GM19035 (cell line): Measurements from ENCODE around the gene PRIM1.
"Not testable (repeated sequence)": the region's sequence is repeated elsewhere in the genome, so short reads cannot be mapped to it uniquely, and the experiment has no call there.

Source experiments
- ATAC-seq: cut with Tn5 transposase; IDR thresholded peaks from one replicate; pipeline ENCODE4 v1.9.1; 2021; ENCODE audit not compliant: unreplicated experiment

Gene PRIM1

GRCh38 chr12:56718636-56719035 lies 33.5 kb downstream of the PRIM1 start:
- ATAC-seq = no peak

GRCh38 chr12:56718149-56718548 lies 34.0 kb downstream of the PRIM1 start:
- no peak for ATAC-seq

DNA sequence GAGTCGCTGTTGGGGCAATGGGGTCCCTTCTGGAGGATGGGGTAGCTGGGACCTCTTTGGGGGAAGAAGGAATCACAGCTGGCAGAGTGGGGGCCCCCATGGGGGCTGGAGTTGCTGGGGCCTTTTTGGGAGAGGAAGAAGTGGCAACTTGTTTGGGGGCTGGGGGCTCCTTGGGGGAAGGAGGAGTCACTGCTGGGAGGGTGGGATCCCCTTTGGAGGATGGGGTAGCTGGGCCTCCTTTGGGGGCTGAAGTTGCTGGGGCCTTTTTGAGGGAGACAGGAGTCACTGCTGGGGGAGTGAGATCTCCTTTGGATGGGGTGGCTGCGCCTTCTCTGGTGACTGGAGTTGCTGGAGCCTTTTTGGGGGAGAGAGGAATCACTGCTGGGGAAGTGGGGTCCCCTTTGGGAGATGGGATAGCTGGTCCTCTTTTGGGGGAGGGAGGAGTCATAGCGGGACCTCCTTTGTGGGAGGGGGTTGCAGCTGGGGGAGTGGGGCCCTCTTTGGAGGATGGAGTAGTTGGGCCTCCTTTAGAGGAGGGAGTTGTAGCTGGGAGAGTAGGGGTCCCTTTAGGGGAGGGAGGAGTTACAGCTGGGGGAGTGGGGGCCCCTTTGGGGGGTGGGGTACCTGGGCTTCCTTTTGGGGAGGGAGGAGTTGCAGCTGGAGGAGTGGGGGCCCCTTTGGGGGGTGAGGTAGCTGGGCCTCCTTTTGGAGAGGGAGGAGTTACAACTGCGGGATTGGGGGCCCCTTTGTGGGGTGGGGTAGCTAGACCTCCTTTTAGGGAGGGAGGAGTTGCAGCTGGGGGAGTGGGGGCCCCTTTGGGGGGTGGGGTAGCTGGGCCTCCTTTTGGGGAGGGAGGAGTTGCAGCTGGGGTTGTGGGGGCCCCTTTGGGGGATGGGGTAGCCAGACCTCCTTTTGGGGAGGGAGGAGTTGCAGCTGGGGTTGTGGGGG lies 34.9 kb downstream of the PRIM1 start:
- ATAC-seq = no peak

GRCh38 chr12:56716458-56716857 lies 35.7 kb downstream of the PRIM1 start:
- no peak for ATAC-seq

DNA sequence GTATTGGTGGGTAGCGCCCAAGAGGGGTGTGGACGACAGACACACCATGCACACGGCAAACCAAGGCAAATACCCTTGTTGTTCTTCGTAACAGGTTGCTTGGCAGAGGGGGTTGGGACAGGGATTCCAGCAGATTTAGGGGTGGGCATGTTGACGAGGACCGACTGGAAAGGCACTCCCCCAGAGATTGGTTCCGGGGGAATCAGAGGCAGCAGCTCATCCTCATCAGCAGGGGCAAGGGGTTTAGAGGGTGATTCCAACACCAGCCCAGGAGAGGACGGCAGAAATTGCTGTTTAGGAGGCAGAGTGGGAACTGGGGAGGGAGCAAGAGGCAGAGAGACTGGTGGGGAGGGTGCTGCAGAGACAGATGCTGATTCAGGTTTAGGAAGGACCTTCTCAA lies 36.3 kb downstream of the PRIM1 start:
- no peak for ATAC-seq

DNA sequence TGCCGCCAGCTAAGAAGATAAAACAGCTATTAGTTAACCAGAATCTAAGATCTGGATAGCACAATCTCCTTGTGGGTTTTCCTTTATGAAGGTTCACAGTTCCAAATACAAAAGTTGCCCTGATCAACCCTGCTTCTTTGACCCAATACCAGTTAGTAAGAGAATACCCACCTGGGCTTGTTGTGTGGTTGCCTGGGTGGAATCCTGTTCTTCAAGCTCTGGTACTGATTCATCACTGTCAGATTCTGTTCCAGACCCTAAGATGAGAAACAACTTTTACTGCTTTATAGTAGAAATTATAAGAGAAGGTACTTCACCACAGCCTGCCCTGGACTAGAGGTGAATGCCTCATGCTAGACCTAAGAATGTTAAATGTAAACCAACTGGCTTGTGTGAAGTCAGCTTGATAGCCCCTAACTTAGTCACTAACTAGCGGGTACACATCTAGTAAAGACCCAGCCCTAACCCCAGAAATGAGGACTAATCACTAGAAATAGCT lies 37.6 kb downstream of the PRIM1 start:
- no peak for ATAC-seq

DNA sequence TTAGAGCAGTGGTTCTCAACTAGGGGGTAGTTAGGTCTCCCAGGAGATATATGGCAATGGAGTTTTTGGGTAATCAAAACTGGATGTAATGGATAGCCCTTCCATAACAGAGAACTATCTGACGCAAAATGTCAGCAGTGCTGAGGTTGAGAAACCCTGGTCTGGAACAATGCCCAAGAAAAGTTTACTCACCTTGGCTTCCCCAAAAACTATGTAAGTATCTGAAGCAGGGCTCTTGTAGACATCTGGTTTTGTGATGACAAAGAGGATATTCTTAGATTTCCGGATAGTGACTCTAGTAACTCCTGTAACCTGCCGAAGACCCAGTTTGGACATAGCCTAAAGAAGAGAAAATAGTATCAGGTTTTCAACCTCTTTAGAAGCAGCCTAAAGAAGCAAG lies 38.8 kb downstream of the PRIM1 start:
- ATAC-seq = no peak

DNA sequence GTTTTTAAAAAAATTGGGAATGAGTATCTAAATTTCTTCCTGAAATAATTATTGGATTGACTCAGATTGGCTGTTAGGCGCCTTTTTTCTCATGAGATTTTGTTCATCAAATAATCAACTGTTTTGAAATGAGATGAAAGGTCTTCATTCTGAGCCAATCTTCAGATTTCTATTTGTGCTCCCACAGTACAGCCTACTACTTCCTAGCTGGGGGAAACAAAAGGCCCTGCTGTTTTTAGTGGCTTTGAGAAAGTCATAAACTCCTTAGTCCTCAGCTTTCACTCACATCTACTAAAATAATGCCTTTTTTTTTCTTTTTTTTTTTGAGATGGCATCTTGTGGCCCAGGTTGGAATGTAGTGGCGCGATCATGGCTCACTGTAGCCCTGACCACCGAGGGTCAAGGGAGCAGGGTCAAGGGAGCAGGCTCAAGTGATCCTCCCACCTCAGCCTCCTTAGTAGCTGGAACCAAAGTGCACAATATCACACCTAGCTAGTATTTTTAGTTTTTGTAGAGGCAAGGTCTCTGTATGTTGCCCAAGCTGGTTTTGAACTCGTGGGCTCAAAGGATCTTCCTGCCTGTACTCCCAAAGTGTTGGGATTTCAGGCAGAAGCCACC lies 42.3 kb downstream of the PRIM1 start:
- no peak for ATAC-seq

GRCh38 chr12:56704522-56704921 lies 47.6 kb downstream of the PRIM1 start:
- ATAC-seq = not testable (repeated sequence)

GRCh38 chr12:56699020-56699661 lies 53.0 kb downstream of the PRIM1 start:
- no peak for ATAC-seq

DNA sequence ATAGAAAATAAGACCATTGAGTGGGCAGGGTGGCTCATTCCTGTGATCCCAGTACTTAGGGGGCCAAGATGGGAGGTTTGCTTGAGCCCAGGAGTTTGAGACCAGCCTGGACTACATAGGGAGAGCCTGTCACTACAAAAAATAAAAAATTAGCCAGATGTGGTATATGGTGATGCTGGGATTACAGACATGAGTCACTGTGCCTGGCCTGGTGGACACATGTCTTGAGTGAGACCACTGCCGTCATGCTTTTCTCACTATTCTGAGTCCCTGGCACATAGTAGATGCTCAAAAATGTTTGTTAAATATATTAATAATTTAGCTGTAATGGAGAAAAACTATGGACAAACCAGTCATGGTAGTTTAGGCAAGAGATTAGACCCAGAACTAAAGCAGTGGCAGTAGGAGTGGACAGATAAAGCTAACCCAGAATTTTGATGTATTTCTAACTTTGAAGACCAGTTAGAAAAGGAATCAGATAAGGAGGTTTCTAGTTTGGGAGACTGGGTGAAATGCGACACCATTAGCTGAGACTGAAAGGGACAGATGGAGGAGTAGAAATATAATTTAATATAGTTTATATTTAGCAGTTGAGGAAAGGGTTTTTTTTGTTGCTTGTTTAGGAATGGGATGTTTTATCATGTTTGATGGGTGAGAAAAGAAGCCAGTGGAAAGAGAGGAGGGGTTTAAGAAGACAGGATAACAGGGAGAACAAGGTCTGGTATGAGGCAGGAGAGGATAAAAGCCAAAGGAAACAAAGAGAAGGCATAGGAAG lies 56.6 kb downstream of the PRIM1 start:
- no peak for ATAC-seq

DNA sequence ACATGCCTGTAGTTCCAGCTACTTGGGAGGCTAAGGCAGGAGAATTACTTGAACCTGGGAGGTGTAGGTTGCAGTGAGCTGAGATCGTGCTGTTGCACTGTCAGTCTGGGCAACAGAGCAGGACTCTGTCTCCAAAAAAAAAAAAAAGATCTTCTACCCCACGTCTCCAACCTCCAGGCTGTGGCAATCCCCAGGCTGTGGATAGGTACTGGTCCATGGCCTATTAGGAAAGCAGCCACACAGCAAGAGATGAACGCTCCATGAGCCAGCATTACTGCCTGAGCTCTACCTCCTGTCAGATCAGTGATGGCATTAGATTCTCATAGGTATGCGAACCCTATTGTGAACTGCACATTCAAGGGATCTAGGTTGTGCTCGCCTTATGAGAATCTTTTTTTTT lies 58.0 kb downstream of the PRIM1 start:
- ATAC-seq = no peak

- ATAC-seq = no peak
Observed at GRCh38 chr12:56688846-56689109, 63.3 kb downstream of the PRIM1 start.

- ATAC-seq = peak; percentile 58
Observed at GRCh38 chr12:56688129-56688845, 63.8 kb downstream of the PRIM1 start, which contains the start of gene PTGES3. TSS of gene PTGES3 (minus strand) at chr12:56688284. CDS start at chr12:56687999, 285 bp downstream.

GRCh38 chr12:56687223-56688128 lies 64.6 kb downstream of the PRIM1 start:
- peak; percentile 18 for ATAC-seq

DNA sequence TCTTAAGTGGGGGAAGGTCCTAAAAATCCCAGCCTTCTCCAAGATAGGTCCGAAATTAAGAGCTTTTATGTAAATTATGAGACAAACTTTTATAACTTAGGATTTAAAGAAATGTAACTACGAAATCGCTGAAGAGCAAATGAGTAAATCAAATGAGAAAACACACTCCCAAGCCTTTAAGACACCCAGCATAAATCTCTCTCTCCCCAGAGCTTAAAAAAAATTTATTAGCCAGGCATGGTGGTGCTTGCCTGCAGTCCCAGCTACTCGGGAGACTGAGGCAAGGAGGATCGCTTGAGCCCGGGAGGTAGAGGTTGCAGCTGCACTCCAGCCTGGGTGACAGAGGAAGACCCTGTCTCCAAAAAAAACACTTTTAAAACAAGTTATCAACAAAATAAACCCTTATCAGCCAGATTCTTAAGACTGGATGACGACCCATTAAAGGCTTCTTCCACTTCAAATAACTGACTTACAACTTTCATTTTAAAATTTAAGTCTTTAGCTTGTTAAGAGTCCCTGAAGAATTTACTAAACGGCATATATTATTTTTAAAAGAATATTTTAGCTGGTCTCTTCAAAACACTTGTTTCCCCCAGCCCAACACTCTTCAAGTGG lies 67.3 kb downstream of the PRIM1 start:
- no peak for ATAC-seq

DNA sequence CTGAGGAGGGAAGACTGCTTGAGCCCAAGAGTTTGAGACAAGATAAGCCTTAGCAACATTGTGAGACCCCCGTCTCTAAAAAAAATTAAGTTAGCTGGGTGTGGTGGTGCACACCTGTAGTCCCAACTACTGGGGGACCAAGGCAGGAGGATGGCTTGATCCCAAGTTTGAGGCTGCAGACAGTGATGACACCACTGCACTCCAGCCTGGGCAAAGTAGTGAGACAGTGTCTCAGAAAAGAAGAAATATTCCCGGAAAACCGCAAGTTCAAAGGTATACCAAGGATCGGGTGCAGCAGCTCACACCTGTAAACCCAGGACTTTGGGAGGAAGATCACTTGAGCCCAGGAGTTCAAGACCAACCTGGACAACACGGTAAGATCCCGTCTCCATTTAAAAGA lies 69.8 kb downstream of the PRIM1 start:
- ATAC-seq = no peak
